Stimulated activated CD8-positive, alpha-beta memory T cell treated with anti-CD3 and anti-CD28 coated beads, Interleukin-12 subunit alpha, Interleukin-12 subunit beta, amount 100 ng/mL, for 1 hour (primary cell): ENCODE measurements around the gene RGS11.

ENCODE experiments used
- DNase-seq: peaks from one replicate; pipeline ENCODE4 v3.0.0-alpha.2; 2020; ENCODE audit warnings: low read depth

RGS11 gene

DNA sequence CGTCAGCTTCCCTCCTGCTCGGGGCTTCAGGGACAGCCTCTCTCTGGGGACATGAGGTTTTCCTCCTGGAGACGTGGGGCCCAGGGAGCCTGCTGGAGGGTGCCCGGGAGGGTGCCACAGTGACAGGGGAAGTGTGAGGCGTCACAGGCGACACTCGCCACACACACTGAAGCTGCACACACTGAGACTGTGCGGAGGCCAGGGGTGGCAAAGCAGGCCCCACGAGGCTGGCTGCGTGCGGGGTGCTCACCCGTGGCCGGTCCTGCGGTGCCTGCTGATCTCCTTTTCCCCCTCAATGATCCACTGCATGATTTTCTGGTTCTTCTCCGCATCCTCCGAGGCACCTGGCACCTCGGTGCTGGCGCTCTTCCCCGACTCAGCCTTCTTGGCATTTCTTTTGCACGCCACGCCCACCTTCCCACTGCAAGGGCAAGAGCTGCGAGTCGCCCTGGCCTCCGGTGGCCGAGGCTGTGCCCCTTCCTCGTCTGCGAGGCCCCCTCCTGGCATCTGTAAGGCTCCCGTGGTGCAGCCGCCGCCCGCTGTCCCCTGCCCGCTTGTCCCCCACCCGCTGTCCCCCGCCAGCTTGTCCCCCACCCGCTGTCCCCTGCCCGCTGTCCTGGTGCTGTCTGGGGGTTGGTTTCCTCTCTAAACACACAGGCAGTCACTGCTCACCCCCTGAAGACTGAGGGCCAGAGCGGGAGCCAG, 21.2 kb upstream of the RGS11 start:
- no peak for DNase-seq

DNA sequence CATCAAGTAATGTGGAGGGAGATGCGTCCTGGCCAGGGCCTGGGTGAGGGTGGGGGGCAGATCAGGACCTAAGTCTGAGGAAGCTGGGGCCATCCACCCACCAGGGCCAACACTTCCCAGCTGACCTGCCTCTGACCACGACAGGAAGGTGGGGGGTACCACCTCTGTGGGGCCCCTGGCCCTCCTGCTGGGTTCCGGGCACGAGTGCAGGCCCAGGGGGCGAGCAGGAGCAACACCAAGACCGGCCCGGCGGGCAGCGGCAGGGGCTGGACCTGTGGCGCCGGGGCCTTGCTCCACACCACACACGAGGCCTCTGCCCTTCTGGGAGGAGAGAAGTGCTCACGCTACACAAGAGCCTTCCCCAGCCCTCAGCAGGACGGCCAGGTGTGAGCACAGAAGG, 20.5 kb upstream of the RGS11 start:
- no peak for DNase-seq

GRCh38 chr16:293043-293775, 17.5 kb upstream of the RGS11 start:
- no peak for DNase-seq

DNA sequence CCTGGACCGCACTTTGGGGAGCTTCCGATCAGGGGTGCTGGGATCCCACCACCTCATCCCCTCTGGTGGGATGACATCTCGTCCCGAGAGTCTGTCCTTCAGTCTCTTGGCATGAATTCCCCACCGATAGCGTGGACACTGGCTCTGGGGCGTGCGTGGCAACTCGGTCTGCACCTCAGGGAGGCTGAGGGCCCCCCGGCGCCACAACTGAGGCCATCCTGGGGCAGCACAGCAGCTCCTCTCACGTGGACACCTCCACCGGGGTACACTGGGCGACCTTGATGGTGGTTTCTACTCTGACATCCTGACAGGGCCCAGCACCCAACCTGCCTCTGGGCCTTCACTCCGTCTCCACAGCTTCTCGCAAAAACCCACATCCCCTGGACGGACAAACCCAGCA, 15.8 kb upstream of the RGS11 start:
- no peak for DNase-seq

DNA sequence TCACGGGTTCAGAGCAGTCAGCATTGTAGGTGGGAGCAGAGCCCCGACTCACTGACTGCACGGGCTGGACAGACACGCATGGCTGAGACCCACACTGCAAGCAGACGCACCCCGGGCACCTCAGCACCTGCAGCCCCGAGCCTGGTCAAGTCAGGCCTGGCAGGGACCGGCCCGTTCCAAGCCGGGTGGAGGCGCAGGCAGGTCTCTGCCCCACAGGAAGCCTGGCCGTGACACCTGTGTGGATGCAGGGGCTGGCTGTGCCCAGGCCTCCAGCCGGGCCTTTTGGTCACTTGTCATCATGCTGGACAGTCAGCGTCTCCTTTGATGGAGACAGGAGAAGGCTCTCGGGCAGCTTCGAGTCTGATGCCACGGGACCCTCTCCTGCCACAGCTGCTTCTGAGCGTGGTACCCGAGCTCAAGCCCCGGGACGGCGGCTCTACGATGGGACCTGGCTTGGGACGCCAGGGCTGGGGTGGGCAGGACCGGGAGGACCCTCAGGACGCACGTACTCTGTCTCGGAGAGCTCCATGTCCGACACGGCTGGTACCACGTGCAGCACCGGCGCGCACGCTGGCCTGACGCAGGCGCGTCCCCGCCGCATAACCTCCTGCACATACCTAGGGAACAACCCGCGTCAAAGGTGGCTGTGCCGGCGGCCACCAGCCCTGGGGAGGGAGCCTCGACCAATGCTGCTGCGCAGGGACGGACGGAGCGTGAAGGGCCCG, 15.1 kb upstream of the RGS11 start:
- no peak for DNase-seq

GRCh38 chr16:290015-290680, 14.4 kb upstream of the RGS11 start:
- no peak for DNase-seq

- DNase-seq = no peak
Measured at GRCh38 chr16:289395-289997, 13.8 kb upstream of the RGS11 start.

GRCh38 chr16:287981-288920, 12.5 kb upstream of the RGS11 start:
- DNase-seq = no peak

GRCh38 chr16:287298-287811, 11.6 kb upstream of the RGS11 start:
- no peak for DNase-seq

- no peak for DNase-seq
Measured at GRCh38 chr16:286491-287297, 10.9 kb upstream of the RGS11 start.

- no peak for DNase-seq
Measured at GRCh38 chr16:285146-286055, 9.7 kb upstream of the RGS11 start.

DNA sequence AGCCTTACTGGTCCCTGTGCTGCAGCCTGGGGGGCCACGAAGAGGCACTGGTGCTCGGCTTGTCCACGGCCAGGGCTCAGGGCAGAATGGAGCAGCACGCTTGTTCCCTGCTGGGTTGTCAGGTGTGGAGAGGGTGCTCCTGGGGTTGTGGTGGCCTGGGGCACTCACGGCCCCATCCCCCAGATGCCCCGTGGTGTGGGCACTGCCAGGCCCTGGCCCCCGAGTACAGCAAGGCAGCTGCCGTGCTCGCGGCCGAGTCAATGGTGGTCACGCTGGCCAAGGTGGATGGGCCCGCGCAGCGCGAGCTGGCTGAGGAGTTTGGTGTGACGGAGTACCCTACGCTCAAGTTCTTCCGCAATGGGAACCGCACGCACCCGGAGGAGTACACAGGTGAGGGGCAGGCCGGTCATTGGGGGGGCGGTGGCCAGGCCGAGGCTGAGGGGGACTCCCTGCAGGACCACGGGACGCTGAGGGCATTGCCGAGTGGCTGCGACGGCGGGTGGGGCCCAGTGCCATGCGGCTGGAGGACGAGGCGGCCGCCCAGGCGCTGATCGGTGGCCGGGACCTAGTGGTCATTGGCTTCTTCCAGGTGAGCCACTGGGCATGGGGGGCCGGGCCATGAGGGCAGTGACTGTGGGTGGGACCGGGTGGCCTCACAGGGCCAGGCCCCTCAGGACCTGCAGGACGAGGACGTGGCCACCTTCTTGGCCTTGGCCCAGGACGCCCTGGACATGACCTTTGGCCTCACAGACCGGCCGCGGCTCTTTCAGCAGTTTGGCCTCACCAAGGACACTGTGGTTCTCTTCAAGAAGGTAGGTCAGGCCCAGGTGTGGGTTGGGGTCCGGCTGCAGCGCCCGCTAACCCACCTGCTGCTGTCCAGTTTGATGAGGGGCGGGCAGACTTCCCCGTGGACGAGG, 8.7 kb upstream of the RGS11 start:
- DNase-seq = no peak

DNA sequence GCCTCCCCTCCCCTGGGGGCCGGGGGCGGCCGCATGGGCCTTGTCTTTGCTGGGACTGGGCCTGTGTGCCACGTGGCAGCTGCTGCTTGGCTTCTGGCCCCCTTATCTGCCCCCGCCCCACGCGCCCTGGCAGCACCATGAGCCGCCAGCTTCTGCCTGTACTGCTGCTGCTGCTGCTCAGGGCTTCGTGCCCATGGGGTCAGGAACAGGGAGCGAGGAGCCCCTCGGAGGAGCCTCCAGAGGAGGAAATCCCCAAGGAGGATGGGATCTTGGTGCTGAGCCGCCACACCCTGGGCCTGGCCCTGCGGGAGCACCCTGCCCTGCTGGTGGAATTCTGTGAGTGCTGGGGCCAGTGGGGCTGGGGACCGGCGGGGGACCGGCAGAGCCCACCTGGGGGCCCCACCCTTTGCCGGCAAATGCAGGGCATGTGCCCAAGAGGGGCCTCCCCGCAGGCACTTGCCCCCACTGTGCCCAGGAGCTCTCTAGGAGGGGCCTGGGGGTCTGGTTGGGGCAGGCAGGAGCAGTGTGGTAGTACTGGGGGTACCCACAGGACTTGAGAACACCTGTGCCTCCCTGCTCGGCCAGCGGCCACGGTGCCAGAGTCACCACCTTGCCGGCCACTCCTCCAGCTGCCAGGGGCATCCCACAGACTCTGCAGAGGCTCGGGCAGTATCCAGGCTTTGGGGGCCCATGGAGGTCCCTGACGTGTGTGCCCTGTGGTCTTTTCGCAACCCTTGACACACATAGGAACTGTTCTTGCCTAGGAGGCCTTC, 7.5 kb upstream of the RGS11 start, which contains the start of gene PDIA2:
Gene PDIA2, plus strand, starts transcription at position 132 of the 773 bp plus-strand sequence. Its CDS starts 6 bp downstream, at position 138.
- no peak for DNase-seq

DNA sequence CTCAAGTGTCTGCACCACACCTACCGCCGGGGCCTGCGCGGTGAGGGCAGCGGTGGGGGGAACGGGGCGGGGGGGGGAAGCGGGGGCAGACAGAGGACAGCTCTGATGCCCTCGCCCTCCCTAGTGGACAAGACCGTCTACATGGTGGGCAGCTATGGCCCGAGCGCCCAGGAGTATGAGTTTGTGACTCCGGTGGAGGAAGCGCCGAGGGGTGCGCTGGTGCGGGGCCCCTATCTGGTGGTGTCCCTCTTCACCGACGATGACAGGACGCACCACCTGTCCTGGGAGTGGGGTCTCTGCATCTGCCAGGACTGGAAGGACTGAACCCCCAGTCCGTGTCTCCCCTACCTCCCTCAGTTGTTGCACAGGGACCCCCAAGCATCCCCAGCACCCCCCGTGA, 6.7 kb upstream of the RGS11 start:
- DNase-seq = no peak

DNA sequence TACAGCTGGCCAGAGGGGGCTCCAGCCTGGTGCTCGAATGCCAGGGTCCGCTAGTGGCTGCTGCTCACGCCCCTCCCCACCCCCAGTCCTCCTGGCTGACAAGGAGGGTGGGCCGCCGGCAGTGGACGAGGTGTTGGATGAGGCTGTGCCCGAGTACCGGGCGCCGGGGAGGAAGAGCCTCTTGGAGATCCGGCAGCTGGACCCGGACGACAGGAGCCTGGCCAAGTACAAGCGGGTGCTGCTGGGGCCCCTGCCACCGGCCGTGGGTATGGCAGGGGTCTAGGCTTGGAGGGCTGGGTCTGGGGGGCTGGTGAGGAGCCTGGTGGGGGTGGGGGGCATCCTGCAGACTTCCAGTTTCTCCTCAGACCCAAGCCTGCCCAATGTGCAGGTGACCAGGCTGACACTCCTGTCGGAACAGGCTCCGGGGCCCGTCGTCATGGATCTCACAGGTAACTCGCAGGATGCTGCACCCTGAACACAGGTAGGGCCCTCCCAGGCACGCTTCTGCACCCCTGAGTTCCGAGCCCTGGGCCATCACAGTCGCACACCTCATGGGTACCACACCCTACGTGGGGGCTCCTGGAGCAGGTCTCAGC, 6.0 kb upstream of the RGS11 start:
- no peak for DNase-seq

DNA sequence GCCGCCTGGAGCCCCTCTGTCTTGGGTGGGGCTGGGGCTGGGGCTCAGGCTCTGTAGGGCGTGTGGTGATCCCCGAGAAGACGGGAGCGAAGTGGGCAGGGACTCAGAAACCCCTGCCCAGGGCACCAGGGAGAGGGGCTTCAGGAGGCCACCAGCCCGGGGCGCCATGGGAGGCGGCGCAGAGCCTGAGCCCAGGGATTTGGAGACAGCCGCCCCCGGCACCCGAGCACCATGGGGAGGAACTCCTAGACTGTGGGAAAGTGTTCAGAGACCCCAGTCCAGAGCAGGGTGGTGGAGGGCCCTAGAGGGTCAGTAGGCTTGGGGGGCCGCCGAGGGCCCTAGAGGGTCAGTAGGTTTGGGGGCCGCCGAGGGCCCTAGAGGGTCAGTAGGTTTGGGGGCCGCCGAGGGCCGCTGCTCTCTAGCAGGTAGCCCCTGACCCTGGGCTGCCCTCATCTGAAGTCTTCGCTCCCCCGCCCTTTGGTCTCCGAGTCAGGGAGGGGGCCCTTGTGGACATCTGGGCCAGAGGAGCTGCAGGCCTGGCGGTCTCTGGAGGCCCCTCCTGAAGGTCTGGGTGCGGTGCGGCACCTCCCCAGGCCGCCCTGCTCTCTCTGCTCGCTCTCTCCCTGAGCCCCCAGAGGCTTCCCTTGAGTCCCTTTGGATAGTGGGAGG, 5.4 kb upstream of the RGS11 start:
- DNase-seq = no peak
